BLaER1 treated with 17β-estradiol and CSF1 and Interleukin-3, amounts not matched to agents 10 nM and 100 nM (cell line): Measurements from ENCODE around the gene LTF.

Source experiments
- H3K27ac ChIP-seq, 11 experiments: shearing (Covaris generic); formaldehyde crosslinking; 2 replicates each; pipeline ENCODE4 v1.8.1; 2022
- H3K27me3 ChIP-seq, 11 experiments: shearing (Covaris generic); formaldehyde crosslinking; 2 replicates each; pipeline ENCODE4 v1.8.1; 2022
- H3K36me3 ChIP-seq, 11 experiments: shearing (Covaris generic); formaldehyde crosslinking; 2 replicates each; pipeline ENCODE4 v1.8.1; 2022
- H3K4me1 ChIP-seq, 10 experiments: shearing (Covaris generic); formaldehyde crosslinking; 2 replicates each; pipeline ENCODE4 v1.8.1; 2022
- H3K4me2 ChIP-seq, 11 experiments: shearing (Covaris generic); formaldehyde crosslinking; 2 replicates each; pipeline ENCODE4 v1.8.1; 2022
- H3K4me3 ChIP-seq, 10 experiments: shearing (Covaris generic); formaldehyde crosslinking; 2 replicates each; pipeline ENCODE4 v1.8.1; 2022
- H3K9ac ChIP-seq, 11 experiments: shearing (Covaris generic); formaldehyde crosslinking; 2 replicates each; pipeline ENCODE4 v1.8.1; 2022
- H3K9me3 ChIP-seq, 11 experiments: shearing (Covaris generic); formaldehyde crosslinking; replicated peaks in 1 of 11; 2 replicates each; pipeline ENCODE4 v1.8.1; 2022
- H4K20me1 ChIP-seq, 11 experiments: shearing (Covaris generic); formaldehyde crosslinking; 2 replicates each; pipeline ENCODE4 v1.8.1; 2022
- Cebpa-rat ChIP-seq, 11 experiments: shearing (Covaris generic); IDR thresholded peaks; 2 replicates each; pipeline ENCODE4 v1.8.1; 2022

The LTF gene

DNA sequence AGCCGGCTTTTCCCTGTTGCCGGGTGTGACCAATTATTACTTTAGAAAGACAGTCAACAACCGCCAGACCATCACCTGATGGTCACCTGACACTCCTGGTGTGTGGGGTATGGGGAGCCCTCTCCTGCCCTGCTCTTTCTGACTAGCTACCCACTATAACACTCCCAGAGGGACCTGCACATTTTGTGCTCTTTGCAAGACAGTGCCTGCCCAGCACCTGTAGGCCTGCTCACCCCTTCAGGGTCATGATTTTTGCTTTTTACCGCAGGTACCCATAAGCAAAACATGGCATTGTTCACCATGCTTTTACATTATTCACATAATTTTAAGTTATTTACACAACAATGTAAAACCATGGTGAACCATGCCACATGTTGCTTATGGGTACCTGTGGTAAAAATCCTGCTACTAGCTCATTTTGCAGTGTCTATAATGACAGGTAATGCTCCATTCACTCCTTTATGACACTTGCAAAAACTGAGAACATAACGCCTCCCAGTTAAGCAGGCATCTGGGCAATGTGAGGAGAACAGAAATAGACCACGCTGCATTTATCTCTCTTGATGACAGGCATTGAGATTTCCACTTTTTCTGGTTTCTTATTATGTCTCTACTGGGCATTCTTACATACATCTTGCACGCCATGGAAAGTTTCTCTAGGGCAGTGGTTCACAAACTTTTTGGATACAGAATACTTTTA is 47.7 kb downstream of the LTF start:
- Histone ChIP-seq H3K4me1 (peaks cover 27 to 44% (median 34%) of the 10 kb centered on the region in 10 experiments), H4K20me1 (no peaks in the 10 kb centered on the region), H3K4me3 (no peak overlapping the region), H3K27ac (0 out of 22 replicates have a peak overlapping the region, but pooled peaks of 1 of the 11 experiments have one; percentile 3), H3K36me3 (no peaks in the 10 kb centered on the region), H3K9me3 (peaks cover 0 to 6% (median 0%) of the 10 kb centered on the region in 11 experiments; a peak in 3 of 22 replicates), H3K4me2 (peak overlapping the region; percentile 50 to 76 (median 63)), H3K27me3 (no peaks in the 10 kb centered on the region), H3K9ac (no peak overlapping the region)
- no peak for TF ChIP-seq Cebpa-rat (IDR thresholded peaks at IDR 0.05)

DNA sequence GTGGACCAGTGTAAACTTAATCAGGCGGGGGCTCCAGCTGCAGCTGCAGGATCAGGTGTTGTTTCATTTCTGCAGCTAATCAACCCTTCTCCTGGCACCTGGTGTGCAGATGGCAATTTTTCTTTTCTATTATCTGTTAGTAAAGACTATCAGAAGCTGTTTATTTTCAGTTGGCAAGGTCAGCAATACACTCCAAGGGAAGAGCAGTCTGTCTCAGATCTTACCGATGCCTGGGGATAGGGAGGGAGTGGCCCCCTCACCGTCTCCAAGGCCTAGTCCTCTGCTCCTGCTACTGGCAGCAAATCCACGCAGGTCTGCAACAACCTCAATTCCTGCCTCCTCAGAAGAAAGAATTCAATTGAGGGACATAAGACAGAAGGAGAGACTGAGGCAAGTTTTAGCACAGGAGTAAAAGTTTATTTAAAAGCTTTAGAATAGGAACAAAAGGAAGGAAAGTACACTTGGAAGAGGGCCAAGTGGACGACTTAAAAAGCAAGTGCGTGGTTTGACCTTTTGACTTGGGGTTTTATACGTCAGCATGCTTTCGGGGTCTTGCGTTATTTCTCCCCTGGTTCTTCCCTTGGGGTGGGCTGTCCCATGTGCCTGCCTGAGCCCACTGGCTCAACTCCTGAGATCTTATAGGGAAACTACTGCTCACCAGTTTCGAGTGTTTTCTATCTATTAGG is 48.4 kb downstream of the LTF start:
- Histone ChIP-seq H3K4me2 (peak overlapping the region; percentile 50 to 76 (median 63)), H3K27ac (0 out of 22 replicates have a peak overlapping the region, but pooled peaks of 1 of the 11 experiments have one; percentile 3), H3K9me3 (peaks cover 0 to 6% (median 0%) of the 10 kb centered on the region in 11 experiments; a peak in 3 of 22 replicates), H3K4me1 (peaks cover 27 to 47% (median 34%) of the 10 kb centered on the region in 10 experiments), H3K9ac (no peak overlapping the region), H4K20me1 (no peaks in the 10 kb centered on the region), H3K27me3 (no peaks in the 10 kb centered on the region), H3K4me3 (no peak overlapping the region), H3K36me3 (no peaks in the 10 kb centered on the region)
- no peak for TF ChIP-seq Cebpa-rat (IDR thresholded peaks at IDR 0.05)

DNA sequence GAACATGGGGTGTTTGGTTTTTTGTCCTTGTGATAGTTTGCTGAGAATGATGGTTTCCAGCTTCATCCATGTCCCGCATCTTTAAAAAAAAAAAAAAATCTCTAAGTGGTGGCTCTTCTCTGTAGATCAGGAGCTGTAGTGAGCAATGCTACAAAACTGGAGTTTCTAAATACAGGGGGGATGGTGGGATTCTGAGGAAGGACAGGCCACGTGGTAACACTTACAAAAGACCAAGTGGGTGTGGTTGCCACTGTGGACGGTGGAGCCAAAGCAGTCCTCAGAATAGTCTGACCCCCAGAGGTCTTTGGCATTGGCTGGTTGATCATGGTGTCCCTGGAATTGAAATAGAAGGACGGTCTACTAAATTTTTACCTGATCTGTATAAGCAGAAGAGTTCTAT is 50.0 kb downstream of the LTF start:
- Histone ChIP-seq H3K36me3 (0 out of 22 replicates have a peak, but pooled peaks cover 0 to 6% (median 0%) of the 10 kb centered on the region in 11 experiments), H4K20me1 (no peaks in the 10 kb centered on the region), H3K4me2 (no peak overlapping the region; a peak in 1 of 22 replicates), H3K27me3 (no peaks in the 10 kb centered on the region), H3K9me3 (peaks cover 0 to 6% (median 0%) of the 10 kb centered on the region in 11 experiments; a peak in 3 of 22 replicates), H3K4me1 (peaks cover 27 to 62% (median 34%) of the 10 kb centered on the region in 10 experiments), H3K27ac (no peak overlapping the region), H3K9ac (no peak overlapping the region), H3K4me3 (no peak overlapping the region)
- no peak for TF ChIP-seq Cebpa-rat (IDR thresholded peaks at IDR 0.05)

DNA sequence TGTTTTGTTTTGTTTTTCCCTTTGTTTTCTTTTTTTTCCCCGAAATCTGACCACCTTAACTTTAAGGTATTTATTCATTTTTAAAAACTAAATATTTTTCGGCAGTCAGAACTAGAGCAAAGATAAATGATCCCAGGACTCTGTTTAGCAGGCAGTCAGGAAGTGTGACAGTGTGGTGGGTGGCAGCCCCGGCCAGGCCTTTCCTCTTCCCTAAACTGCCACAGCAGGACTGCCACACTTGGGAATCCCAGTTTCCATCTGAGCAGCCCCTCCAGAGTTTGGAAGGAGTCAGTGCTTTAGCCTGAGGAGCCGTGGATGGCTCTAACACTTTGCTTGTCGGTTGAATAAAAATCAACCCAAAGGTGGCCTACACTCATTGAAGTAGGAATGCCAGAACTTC is 50.8 kb downstream of the LTF start:
- Histone ChIP-seq H3K27ac (no peak overlapping the region), H3K27me3 (no peaks in the 10 kb centered on the region), H3K4me2 (peak overlapping the region; percentile 10 to 88 (median 49); a peak in 19 of 22 replicates), H3K36me3 (peaks cover 0 to 14% (median 0%) of the 10 kb centered on the region in 11 experiments; a peak in 3 of 22 replicates), H3K4me3 (no peak overlapping the region), H3K9ac (no peak overlapping the region), H4K20me1 (no peaks in the 10 kb centered on the region), H3K4me1 (peaks cover 27 to 70% (median 34%) of the 10 kb centered on the region in 10 experiments), H3K9me3 (peaks cover 0 to 3% (median 0%) of the 10 kb centered on the region in 11 experiments; a peak in 1 of 22 replicates)
- TF ChIP-seq Cebpa-rat (IDR thresholded peaks at IDR 0.05) = no peak

DNA sequence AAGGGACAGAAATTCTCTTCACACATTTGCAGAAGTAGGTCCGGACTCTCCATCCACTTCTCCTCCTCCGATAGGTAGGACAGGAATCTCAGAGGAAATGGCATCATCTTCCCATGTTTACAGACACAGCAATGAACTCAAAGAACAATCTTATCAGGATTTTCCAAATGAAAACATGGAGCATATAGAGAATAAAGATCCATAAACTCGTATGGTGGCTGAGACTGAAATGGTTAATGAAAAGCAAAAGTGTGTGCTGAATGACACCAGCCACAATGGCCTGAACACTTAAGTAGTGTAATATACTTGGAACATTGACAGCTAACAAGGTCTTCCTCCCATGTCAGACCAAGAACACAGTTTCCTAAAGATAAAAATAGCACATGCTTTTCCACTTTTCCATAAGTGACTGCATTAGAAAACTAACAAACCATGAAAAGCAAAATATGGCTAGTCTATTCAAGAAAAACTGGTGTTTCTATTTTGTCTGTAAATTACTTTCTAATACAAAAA is 51.9 kb downstream of the LTF start:
- H3K4me3 ChIP-seq = no peak overlapping the region
- H4K20me1 ChIP-seq = no peaks in the 10 kb centered on the region
- no peak overlapping the region for H3K9ac ChIP-seq
- H3K4me2 ChIP-seq = peak overlapping the region in 9 of 11 experiments; percentile 1 to 88 (median 39); a peak in 14 of 22 replicates
- no peak overlapping the region for H3K27ac ChIP-seq
- H3K4me1 ChIP-seq = peaks cover 34 to 81% (median 44%) of the 10 kb centered on the region in 10 experiments
- peaks cover 0 to 17% (median 0%) of the 10 kb centered on the region in 11 experiments; a peak in 3 of 22 replicates for H3K36me3 ChIP-seq
- H3K9me3 ChIP-seq = no peaks in the 10 kb centered on the region
- no peaks in the 10 kb centered on the region for H3K27me3 ChIP-seq
- no peak for TF ChIP-seq Cebpa-rat (IDR thresholded peaks at IDR 0.05)

DNA sequence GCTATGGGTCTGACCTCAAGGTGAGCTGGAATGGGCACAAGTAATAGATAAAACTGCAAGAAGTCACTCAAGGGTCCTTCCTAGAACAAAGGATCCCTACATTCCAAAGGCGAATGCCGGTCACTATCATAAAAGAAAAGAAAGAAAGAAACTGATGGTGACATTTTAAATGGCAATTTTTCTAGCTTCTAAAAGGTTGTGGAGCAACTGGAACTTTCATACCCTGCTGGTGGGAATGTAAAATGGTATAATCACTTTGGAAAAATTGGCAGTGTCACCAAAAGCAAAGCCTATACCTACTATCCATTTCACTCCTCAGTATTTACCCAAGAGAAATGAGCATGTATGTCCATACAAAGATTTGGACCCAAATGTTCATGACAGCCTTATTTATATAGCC is 53.4 kb downstream of the LTF start:
- Histone ChIP-seq H4K20me1 (no peaks in the 10 kb centered on the region), H3K4me1 (peaks cover 43 to 85% (median 50%) of the 10 kb centered on the region in 10 experiments), H3K9me3 (no peaks in the 10 kb centered on the region), H3K27ac (no peak overlapping the region), H3K36me3 (peaks cover 0 to 17% (median 0%) of the 10 kb centered on the region in 11 experiments; a peak in 3 of 22 replicates), H3K4me3 (no peak overlapping the region), H3K9ac (no peak overlapping the region), H3K27me3 (no peaks in the 10 kb centered on the region), H3K4me2 (peak overlapping the region in 3 of 11 experiments; percentile 12 to 89 (median 88); a peak in 5 of 22 replicates)
- no peak for TF ChIP-seq Cebpa-rat (IDR thresholded peaks at IDR 0.05)

DNA sequence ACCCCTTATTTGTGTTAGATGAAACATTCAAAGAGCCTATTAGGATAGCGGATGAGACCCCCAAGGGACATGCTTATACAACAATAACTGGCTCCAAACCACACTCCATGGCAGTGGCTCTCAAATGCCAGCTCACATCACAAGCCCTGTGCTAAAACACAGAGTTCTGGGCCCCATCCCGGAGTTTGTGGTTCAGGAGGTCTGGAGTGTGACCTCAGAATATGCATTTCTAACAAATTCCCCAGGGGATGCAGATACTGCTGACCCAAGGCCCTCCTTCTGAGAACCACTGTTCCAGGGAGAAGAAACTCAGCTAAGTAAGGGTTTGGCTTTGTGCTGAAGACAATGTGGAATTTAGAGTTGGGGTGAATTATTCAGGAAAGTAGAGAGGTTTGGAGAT is 54.0 kb downstream of the LTF start:
- no peak overlapping the region for H3K4me3 ChIP-seq
- H4K20me1 ChIP-seq = no peaks in the 10 kb centered on the region
- H3K27ac ChIP-seq = no peak overlapping the region
- peaks cover 43 to 85% (median 50%) of the 10 kb centered on the region in 10 experiments for H3K4me1 ChIP-seq
- no peaks in the 10 kb centered on the region for H3K27me3 ChIP-seq
- H3K9ac ChIP-seq = 0 out of 22 replicates have a peak overlapping the region, but pooled peaks of 1 of the 11 experiments have one; percentile 31
- peaks cover 0 to 17% (median 0%) of the 10 kb centered on the region in 11 experiments; a peak in 3 of 22 replicates for H3K36me3 ChIP-seq
- TF ChIP-seq Cebpa-rat (IDR thresholded peaks at IDR 0.05) = no peak
- H3K4me2 ChIP-seq = peak overlapping the region in 3 of 11 experiments; percentile 12 to 89 (median 88); a peak in 5 of 22 replicates
- no peaks in the 10 kb centered on the region for H3K9me3 ChIP-seq

DNA sequence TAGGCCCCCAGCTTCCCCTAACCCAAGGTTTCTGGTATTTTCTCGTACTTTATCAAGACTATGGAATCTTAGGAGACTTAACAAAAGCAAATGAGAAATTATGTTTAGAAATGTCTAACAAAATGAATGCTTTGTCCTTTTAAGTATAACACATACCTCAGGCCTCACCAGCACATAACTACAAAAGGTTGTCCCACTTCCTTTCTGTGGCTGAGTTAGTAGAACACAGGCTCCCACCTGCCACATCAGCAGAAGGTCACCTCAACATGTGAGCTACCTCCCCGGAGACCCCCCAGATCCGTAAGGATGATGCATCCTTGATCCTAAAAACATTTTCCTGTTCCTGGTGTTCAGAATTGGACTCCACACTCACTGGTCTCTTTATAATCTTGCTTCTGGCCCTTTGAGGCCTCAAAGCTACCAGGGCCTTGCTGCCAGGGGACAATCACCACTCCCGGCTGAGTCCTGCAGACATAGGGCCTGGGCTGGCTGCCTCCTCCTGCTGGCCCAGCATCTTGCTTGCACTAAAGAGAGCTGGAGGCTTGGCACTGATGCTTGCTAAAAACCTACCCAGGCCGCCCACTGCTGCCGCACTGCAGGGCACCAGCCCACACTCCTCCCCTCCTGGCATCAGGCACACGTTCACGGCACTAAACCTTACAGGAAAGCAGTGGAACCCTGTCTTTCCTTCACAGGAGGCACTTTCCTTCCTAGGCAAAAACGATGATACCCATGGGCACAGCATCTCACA is 54.8 kb downstream of the LTF start:
- H3K4me2 ChIP-seq = peak overlapping the region in 3 of 11 experiments; percentile 8 to 89 (median 88); a peak in 4 of 22 replicates
- H3K36me3 ChIP-seq = peaks cover 0 to 17% (median 0%) of the 10 kb centered on the region in 11 experiments; a peak in 3 of 22 replicates
- no peaks in the 10 kb centered on the region for H3K9me3 ChIP-seq
- peak overlapping the region in 1 of 10 experiments; percentile 15; a peak in 1 of 20 replicates for H3K4me3 ChIP-seq
- H3K9ac ChIP-seq = peak overlapping the region in 1 of 11 experiments; percentile 30; a peak in 1 of 22 replicates
- H3K27ac ChIP-seq = no peak overlapping the region
- H3K4me1 ChIP-seq = peaks cover 50 to 90% (median 56%) of the 10 kb centered on the region in 10 experiments
- TF ChIP-seq Cebpa-rat (IDR thresholded peaks at IDR 0.05) = no peak
- no peaks in the 10 kb centered on the region for H4K20me1 ChIP-seq
- H3K27me3 ChIP-seq = no peaks in the 10 kb centered on the region
